Spleen (tissue), 11 donors: ENCODE measurements around the gene TKFC. TPM values are rescaled to one million over a fixed set of nuclear protein-coding genes. Genes with fewer than 3 reads are reported as not detected.
A peak's percentile ranks its signal among the peaks of the same experiment; 100 is the strongest.

Experiments used
- DNase-seq: peaks from one replicate; pipeline ENCODE4 v3.0.0-alpha.2; 2020
- H3K27ac ChIP-seq, 8 donors: fragments of 200-600 bp; sonication (generic) in 7 of 8; 1 replicate in 4 of 8; 2 replicates in 4 of 8; pipeline versions ENCODE4 v1.5.0 to v1.8.0; 2016 to 2021; ENCODE audit warnings: inconsistent platforms in 4 of 8, mild to moderate bottlenecking in 4 of 8, moderate library complexity in 1 of 8
- H3K27me3 ChIP-seq, 7 donors: fragments of 200-600 bp; sonication (generic) in 6 of 7; replicated peaks in 1 of 7; 1 replicate in 4 of 7; 2 replicates in 3 of 7; pipeline versions ENCODE4 v1.5.0 to v1.8.0; 2016 to 2021; ENCODE audit warnings: inconsistent platforms in 3 of 7, mild to moderate bottlenecking in 1 of 7
- H3K36me3 ChIP-seq, 6 donors: fragments of 200-600 bp; sonication (generic) in 5 of 6; 1 replicate in 4 of 6; 2 replicates in 2 of 6; pipeline versions ENCODE4 v1.5.0 to v1.8.0; 2016 to 2021; ENCODE audit warnings: inconsistent platforms in 2 of 6
- H3K4me1 ChIP-seq, 6 donors: fragments of 200-600 bp; sonication (generic) in 5 of 6; 1 replicate in 3 of 6; 2 replicates in 3 of 6; pipeline versions ENCODE4 v1.5.0 to v1.8.0; 2016 to 2021; ENCODE audit warnings: inconsistent platforms in 3 of 6
- H3K4me3 ChIP-seq, 8 donors: fragments of 200-600 bp; sonication (generic) in 7 of 8; 1 replicate in 4 of 8; 2 replicates in 4 of 8; pipeline versions ENCODE4 v1.5.0 to v1.8.0; 2016 to 2021; ENCODE audit warnings: inconsistent platforms in 4 of 8, mild to moderate bottlenecking in 4 of 8, moderate library complexity in 2 of 8
- H3K9me3 ChIP-seq, 8 donors: fragments of 200-600 bp; sonication (generic) in 7 of 8; 1 replicate in 4 of 8; 2 replicates in 4 of 8; pipeline versions ENCODE4 v1.5.0 to v1.8.0; 2016 to 2021; ENCODE audit warnings: inconsistent platforms in 4 of 8
- POLR2A ChIP-seq, 3 donors: fragments of 450-650 bp; IDR thresholded peaks; one replicate each; pipeline ENCODE4 v1.5.1; 2017; ENCODE audit warnings: antibody characterized with exemption in 3 of 3, mild to moderate bottlenecking in 1 of 3
- POLR2AphosphoS5 ChIP-seq, 3 donors: sonication (generic); formaldehyde crosslinking; IDR thresholded peaks; one replicate each; pipeline ENCODE4 v1.5.1; 2017; ENCODE audit warnings: antibody characterized with exemption in 3 of 3
- WGBS, 5 donors: extraction: QIAGEN DNeasy Blood & Tissue Kit in 3 of 5; methylation state at CpG; one replicate each; pipeline versions ENCODE4 v1.1.5 to v1.1.7; 2013 to 2018; 5-methylcytosine and 5-hydroxymethylcytosine counted together
- intact Hi-C: fragments of 100-400 bp; cut with DNase I; formaldehyde crosslinking; loops from one replicate; pipeline ENCODE4 v1.15.0; 2023; ENCODE audit warnings: low total_unique reads
- polyA plus RNA-seq, 3 donors: library from polyadenylated mRNA; stranded (reverse); fragments of 200-250 nt; gene quantifications; one replicate each; pipeline ENCODE4 v1.2.1, GENCODE V29; 2013
- total RNA-seq, 7 donors: library from RNA; depleted of rRNA in 3 of 7; stranded (reverse); fragments of >200 nt in 3 of 7; fragmentation: NEBNext Ultra II Directional in 4 of 7; extraction: Animal tissue kit (Norgen Biotek cat#: 25700) in 4 of 7; gene quantifications; one replicate each; pipeline versions ENCODE4 v1.1.0 to v1.2.1, GENCODE V29; 2016 to 2021
- TF ChIP-seq, protein P1 (sequence below), 11 experiments: fragments of 200-600 bp in 7 of 11; fragments of 450-650 bp in 4 of 11; sonication (generic) in 4 of 11; IDR thresholded peaks in 8 of 11; conservative IDR thresholded peaks in 3 of 11; 1 replicate in 7 of 11; 2 replicates in 4 of 11; pipeline versions ENCODE4 v1.4.0 to v1.8.0; 2016 to 2021; ENCODE audit warnings: antibody characterized with exemption in 11 of 11, inconsistent platforms in 4 of 11, mild to moderate bottlenecking in 1 of 11
- donor health status: healthy with polysubstance abuse.
- donor health status: DM: no; HTN: no; CAD: no; lungs with moderate emphysema.
- donor health status: DM: no; HTN: no; CAD: no.
- donor health status: Bipolar disorder and iron deficiency.
- donor health status: healthy.
- donor health status: DM: no; HTN: no; CAD: no.
- donor health status: DM: yes; HTN: yes; CAD: no.

The TKFC gene
- total and polyA plus RNA-seq, 10 donors: 30.6 to 61.5 (median 34.9) TPM

DNA sequence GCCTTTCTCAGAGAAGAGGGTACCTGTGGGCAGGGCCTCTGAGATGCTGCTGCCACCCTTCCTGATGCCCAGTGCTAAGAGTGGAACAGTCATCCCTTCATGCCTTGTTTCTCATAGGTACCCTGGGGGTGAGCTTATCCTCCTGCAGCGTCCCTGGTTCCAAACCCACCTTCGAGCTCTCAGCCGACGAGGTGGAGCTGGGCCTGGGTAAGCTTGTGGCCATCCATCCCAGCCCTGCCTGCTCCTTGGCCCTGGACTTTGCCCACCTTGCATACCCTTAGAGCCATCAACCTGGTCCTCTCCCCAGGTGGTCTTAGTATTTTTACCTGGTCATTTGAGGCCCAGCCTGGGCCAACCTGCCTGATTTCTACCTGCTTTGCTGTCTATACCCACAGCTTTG is 8.7 kb downstream of the TKFC start:
- Histone ChIP-seq H3K9me3 (no peaks in the 10 kb centered on the region), H3K4me3 (no peak overlapping the region), H3K27ac (no peak overlapping the region), H3K27me3 (no peaks in the 10 kb centered on the region), H3K36me3 (peaks cover 0 to 83% (median 0%) of the 10 kb centered on the region in 6 donors), H3K4me1 (peaks cover 11 to 40% (median 27%) of the 10 kb centered on the region in 6 donors)
- intact Hi-C loops: no loop called here
- WGBS, 5 donors: 95 to 100% (median 97%) methylated on average over 4 of the region's 4 CpGs
- no peak for TF ChIP-seq POLR2A (IDR thresholded peaks at IDR 0.05)
- TF ChIP-seq, protein P1, sequence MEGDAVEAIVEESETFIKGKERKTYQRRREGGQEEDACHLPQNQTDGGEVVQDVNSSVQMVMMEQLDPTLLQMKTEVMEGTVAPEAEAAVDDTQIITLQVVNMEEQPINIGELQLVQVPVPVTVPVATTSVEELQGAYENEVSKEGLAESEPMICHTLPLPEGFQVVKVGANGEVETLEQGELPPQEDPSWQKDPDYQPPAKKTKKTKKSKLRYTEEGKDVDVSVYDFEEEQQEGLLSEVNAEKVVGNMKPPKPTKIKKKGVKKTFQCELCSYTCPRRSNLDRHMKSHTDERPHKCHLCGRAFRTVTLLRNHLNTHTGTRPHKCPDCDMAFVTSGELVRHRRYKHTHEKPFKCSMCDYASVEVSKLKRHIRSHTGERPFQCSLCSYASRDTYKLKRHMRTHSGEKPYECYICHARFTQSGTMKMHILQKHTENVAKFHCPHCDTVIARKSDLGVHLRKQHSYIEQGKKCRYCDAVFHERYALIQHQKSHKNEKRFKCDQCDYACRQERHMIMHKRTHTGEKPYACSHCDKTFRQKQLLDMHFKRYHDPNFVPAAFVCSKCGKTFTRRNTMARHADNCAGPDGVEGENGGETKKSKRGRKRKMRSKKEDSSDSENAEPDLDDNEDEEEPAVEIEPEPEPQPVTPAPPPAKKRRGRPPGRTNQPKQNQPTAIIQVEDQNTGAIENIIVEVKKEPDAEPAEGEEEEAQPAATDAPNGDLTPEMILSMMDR (IDR thresholded peaks at IDR 0.05 in 8 of 11, conservative IDR thresholded peaks at IDR 0.05 in 3 of 11): no peak
- no peak for TF ChIP-seq POLR2AphosphoS5 (IDR thresholded peaks at IDR 0.05)
- DNase-seq: no peak

DNA sequence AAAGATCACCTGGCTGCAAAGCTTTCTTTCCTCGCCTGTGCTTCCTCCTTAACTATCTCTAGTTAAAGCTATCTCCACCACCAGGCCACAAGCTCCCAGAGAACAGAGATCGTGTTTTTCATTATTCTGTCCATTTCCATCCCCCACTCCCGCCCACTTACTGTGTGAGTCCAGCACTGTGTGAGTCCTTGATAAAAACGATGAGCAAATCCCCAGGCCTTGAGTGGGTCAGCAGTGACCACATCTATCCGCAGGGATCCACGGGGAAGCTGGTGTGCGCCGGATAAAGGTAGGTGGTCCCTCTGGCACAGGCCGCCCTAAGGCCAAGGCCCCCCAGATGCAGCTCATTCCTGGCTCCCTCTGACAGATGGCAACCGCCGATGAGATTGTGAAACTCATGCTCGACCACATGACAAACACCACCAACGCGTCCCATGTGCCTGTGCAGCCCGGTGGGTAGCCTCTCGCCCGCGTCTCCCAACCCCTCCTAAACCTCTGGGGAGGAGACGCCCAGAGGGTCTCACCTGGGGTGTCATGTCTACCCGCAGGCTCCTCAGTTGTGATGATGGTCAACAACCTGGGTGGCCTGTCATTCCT is 9.3 kb downstream of the TKFC start:
- peaks cover 8 to 40% (median 28%) of the 10 kb centered on the region in 6 donors for H3K4me1 ChIP-seq
- intact Hi-C loops: no loop called here
- H3K4me3 ChIP-seq: no peak overlapping the region
- H3K27ac ChIP-seq: no peak overlapping the region
- H3K27me3 ChIP-seq: no peaks in the 10 kb centered on the region
- H3K36me3 ChIP-seq: peaks cover 0 to 89% (median 0%) of the 10 kb centered on the region in 6 donors
- TF ChIP-seq POLR2A (IDR thresholded peaks at IDR 0.05): no peak
- TF ChIP-seq, protein P1 (IDR thresholded peaks at IDR 0.05 in 8 of 11, conservative IDR thresholded peaks at IDR 0.05 in 3 of 11): no peak
- no peak for TF ChIP-seq POLR2AphosphoS5 (IDR thresholded peaks at IDR 0.05)
- DNase-seq: no peak
- WGBS, 5 donors: 71 to 93% (median 86%) methylated on average over 14 to 20 of the region's 20 CpGs
- H3K9me3 ChIP-seq: no peaks in the 10 kb centered on the region

DNA sequence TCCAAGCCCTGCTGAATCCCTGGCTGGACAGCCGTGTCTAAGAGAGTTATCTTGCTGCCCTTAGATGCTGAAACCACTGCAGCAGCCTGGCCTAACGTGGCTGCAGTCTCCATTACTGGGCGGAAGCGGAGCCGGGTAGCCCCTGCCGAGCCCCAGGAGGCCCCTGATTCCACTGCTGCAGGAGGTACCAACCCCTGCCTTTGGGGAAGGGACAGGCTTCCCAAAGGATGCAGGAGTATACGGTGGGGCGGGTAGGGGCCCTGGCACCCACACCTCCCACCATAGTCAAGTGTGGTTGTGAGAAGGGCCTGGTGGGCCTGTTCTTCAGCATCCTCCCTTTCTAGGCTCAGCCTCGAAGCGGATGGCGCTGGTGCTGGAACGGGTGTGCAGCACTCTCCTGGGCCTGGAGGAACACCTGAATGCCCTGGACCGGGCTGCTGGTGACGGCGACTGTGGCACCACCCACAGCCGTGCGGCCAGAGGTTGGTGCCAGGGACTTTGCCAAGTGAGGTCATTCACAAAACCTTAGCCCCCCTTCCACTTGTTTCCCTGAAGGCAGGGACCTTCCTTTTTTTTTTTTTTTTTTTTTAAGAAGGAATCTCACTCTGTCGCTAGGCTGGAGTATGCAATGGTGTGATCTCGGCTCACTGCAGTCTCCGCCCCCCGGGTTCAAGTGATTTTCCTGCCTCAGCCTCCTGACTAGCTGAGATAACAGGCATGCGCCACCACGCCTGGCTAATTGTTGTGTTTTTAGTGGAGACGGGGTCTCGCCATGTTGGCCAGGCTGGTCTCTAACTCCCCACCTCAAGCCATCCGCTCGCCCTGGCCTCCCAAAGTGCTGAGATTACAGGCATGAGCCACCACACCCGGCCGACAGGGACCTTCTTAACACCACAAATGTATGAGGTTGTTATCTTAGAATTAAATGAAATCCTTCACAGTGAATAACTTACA is 11.0 kb downstream of the TKFC start:
- Histone ChIP-seq H3K27ac (peak overlapping the region; percentile 21 to 87 (median 72)), H3K9me3 (no peaks in the 10 kb centered on the region), H3K4me3 (no peak overlapping the region), H3K36me3 (peaks cover 0 to 90% (median 8%) of the 10 kb centered on the region in 6 donors), H3K4me1 (peaks cover 11 to 55% (median 35%) of the 10 kb centered on the region in 6 donors), H3K27me3 (no peaks in the 10 kb centered on the region)
- peak; percentile 76 for DNase-seq
- WGBS, 5 donors: 81 to 87% (median 83%) methylated on average over 25 to 29 of the region's 29 CpGs
- intact Hi-C loops: no loop called here
- TF ChIP-seq POLR2AphosphoS5 (IDR thresholded peaks at IDR 0.05) (peak; percentile 57 to 69 (median 67)), POLR2A (IDR thresholded peaks at IDR 0.05) (no peak)

DNA sequence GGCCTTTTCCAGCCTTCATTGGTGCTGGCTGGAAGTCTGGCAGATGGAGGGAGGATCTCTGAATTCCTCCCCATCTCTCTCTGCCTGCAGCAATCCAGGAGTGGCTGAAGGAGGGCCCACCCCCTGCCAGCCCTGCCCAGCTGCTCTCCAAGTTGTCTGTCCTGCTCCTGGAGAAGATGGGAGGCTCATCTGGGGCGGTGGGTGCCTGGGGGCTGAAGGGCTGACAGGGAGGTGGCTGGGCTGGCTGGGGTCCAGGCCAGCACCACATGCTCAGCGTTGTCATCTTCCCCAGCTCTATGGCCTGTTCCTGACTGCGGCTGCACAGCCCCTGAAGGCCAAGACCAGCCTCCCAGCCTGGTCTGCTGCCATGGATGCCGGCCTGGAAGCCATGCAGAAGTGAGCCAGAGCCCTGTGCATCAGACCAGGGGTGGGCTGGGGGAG is 12.2 kb downstream of the TKFC start:
- TF ChIP-seq POLR2AphosphoS5 (IDR thresholded peaks at IDR 0.05) (peak in 2 of 3 donors; percentile 20 to 67), POLR2A (IDR thresholded peaks at IDR 0.05) (no peak)
- TF ChIP-seq, protein P1 (IDR thresholded peaks at IDR 0.05 in 8 of 11, conservative IDR thresholded peaks at IDR 0.05 in 3 of 11): no peak
- no peaks in the 10 kb centered on the region for H3K9me3 ChIP-seq
- peaks cover 11 to 66% (median 41%) of the 10 kb centered on the region in 6 donors for H3K4me1 ChIP-seq
- no peak overlapping the region for H3K4me3 ChIP-seq
- intact Hi-C loops: no loop called here
- no peak for DNase-seq
- H3K36me3 ChIP-seq: peaks cover 0 to 91% (median 20%) of the 10 kb centered on the region in 6 donors
- 73 to 89% (median 76%) methylated on average over 2 to 4 of the region's 4 CpGs for WGBS, 5 donors
- H3K27ac ChIP-seq: peak overlapping the region; percentile 61 to 87 (median 72)
- no peaks in the 10 kb centered on the region for H3K27me3 ChIP-seq
